ENCODE measurements around the gene TRPM2.

The TRPM2 gene

DNA sequence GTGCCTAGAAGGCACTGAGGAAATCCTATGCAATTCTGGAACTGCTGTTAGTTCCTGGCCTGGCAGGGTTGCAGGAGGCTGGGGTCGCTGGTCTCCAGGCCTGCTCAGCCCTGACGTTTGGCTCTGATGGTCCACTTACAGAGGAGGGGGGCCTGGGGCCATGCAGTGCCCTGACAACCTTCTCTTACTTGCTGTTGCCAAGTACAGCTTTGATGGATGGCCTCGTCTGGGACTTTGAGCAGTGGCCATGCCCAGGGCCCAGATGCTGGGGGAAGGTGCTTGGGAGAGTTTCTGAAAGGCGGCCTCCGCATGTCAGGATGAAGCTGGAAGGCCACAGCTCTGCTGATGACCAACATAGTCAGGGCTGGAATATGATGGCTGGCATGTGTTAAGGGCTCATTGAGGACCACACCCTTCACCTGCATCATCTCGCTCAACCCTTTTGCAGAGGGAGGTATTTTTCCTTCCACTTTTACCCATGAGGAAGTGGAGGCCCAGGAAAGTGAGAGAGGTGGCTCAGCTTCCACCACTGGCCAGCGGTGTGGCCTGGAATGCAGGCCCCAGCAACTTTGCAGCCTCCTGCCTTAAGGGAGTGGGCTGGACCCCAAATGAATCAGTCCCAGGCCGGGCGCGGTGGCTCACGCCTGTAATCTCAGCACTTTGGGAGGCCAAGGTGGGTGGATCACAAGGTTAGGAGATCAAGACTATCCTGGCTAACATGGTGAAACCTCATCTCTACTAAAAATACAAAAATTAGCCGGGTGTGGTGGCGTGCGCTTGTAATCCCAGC, 67.2 kb downstream of the TRPM2 start:
- TF ChIP-seq, protein P1, sequence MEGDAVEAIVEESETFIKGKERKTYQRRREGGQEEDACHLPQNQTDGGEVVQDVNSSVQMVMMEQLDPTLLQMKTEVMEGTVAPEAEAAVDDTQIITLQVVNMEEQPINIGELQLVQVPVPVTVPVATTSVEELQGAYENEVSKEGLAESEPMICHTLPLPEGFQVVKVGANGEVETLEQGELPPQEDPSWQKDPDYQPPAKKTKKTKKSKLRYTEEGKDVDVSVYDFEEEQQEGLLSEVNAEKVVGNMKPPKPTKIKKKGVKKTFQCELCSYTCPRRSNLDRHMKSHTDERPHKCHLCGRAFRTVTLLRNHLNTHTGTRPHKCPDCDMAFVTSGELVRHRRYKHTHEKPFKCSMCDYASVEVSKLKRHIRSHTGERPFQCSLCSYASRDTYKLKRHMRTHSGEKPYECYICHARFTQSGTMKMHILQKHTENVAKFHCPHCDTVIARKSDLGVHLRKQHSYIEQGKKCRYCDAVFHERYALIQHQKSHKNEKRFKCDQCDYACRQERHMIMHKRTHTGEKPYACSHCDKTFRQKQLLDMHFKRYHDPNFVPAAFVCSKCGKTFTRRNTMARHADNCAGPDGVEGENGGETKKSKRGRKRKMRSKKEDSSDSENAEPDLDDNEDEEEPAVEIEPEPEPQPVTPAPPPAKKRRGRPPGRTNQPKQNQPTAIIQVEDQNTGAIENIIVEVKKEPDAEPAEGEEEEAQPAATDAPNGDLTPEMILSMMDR (IDR thresholded peaks at IDR 0.05; ENCODE audit: borderline replicate concordance, insufficient read depth, low read depth, low read length): no peak

DNA sequence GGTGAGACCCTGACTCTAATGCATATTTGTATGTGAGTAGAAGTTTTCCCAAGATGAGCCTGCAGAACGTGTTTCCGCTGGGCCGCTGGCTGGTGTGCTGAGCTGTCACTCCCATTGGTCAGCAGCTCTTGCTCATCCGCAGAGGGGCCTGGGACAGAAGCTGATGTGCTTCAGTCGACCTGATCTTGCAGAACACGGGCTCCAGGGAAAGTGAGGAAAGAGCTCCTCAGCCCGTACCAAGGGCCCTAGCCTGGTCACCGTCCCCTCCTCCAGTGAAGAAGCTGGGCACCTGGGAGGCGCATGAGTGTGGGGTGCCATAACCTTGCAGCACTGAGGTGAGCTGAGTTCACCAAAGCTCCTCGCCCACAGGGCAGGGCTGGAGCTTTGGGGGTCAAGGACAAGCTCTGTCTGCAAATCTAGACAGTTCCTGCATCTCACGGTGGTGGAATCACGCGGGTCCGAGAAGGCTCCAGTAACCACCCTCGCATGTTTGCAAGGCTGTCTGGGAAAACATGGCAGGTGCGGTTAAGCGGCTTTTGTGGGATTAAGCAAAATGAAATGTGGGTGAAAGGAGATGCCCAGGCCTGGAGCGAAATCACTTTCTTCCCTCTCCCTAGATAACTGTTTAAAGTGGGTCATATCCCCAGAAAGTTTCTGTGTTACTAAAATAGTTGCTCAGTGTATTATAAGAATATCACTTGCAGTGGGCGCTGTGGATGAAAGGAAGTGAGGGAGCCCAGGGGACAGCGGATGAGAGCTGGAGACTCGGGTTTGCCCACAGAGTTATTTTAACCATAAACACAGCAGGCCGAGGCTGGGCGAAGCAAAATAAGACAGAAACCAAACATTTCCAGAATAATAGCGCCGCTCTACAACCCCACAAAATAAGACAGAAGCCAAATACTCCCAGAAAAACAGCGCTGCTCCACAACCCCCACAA, 68.8 kb downstream of the TRPM2 start:
- no peak overlapping the region for H3K4me3 ChIP-seq (ENCODE audit: low read depth, low read length)
- TF ChIP-seq, protein P1 (IDR thresholded peaks at IDR 0.05; ENCODE audit: borderline replicate concordance, insufficient read depth, low read depth, low read length): no peak

More for the DNA sequence above, 67.2 kb downstream of the TRPM2 start:
- H3K4me3 ChIP-seq (ENCODE audit: low read depth, low read length): no peak overlapping the region

DNA sequence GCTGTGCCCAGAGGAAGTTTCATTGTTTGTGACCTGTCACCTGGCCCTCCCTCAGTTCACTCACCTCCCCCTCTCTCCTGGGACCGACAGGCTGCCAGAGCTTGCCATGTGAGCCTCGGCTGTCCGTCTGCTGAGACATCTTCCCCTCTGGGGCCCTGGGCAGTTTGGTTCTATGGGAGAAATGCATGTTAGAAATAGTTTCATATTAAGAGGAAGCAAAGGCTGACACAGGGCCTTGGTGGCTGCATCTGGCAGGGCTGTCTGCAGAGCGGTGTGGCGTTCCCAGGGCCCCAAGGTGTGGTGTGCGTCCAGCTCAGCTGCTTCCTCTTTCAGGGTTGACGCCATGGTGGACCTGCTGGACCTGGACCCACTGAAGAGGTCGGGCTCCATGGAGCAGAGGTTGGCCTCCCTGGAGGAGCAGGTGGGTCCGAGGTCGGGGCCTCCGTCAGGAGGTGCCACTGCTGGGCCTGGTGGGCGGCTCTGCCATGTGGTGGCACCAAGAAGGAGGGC, 69.9 kb downstream of the TRPM2 start:
- H3K4me3 ChIP-seq (ENCODE audit: low read depth, low read length): no peak overlapping the region
- TF ChIP-seq, protein P1 (IDR thresholded peaks at IDR 0.05; ENCODE audit: borderline replicate concordance, insufficient read depth, low read depth, low read length): no peak

GRCh38 chr21:44423941-44424607, 70.7 kb downstream of the TRPM2 start:
- H3K4me3 ChIP-seq (ENCODE audit: low read depth, low read length): no peak overlapping the region

GRCh38 chr21:44424608-44425306, 71.3 kb downstream of the TRPM2 start:
- TF ChIP-seq, protein P1 (IDR thresholded peaks at IDR 0.05; ENCODE audit: borderline replicate concordance, insufficient read depth, low read depth, low read length): no peak
- H3K4me3 ChIP-seq (ENCODE audit: low read depth, low read length): no peak overlapping the region

More at GRCh38 chr21:44423941-44424607, 70.7 kb downstream of the TRPM2 start:
- TF ChIP-seq, protein P1 (IDR thresholded peaks at IDR 0.05; ENCODE audit: borderline replicate concordance, insufficient read depth, low read depth, low read length): no peak

DNA sequence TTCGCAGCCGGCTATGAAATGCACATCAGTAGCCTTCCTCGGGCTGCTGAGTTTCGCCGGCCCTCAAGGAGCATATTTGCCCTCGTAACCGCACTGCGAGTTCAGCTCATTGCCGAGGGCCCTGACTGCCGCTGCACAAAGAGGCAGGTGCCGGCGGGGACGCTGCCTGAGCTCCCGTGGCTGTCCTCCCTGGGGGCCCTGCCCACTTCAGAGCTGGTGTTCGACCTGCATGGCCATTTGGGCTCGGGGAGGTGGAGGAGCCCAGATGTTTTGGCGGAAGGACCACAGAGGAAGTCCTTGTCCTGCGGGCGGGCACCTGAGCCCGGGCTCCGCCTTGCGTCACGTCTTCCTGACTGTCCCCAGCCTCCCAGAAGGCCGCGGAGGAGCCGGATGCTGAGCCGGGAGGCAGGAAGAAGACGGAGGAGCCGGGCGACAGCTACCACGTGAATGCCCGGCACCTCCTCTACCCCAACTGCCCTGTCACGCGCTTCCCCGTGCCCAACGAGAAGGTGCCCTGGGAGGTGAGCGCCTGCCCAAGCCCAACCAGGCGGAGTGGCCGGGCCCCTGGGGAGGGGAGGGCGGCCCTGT, 72.0 kb downstream of the TRPM2 start:
- TF ChIP-seq, protein P1 (IDR thresholded peaks at IDR 0.05; ENCODE audit: borderline replicate concordance, insufficient read depth, low read depth, low read length): no peak
- H3K4me3 ChIP-seq (ENCODE audit: low read depth, low read length): no peak overlapping the region

All from GM12875 (cell line).